GM23338 (cell line): ENCODE data around the gene TGIF2. TPM values are rescaled to one million over a fixed set of nuclear protein-coding genes. Genes with fewer than 3 reads are reported as not detected.

Experiments used
- ATAC-seq: fragments of 200-7000 bp; cut with Tn5 transposase; 3 replicates; pipeline ENCODE4 v1.9.1; 2020
- DNase-seq: peaks from one replicate; pipeline ENCODE4 v3.0.0-alpha.2; 2015; ENCODE audit warnings: low spot score
- H2AFZ ChIP-seq: fragments of 200-600 bp; sonication (generic); 2 replicates; pipeline ENCODE4 v1.8.0; 2016; ENCODE audit warnings: antibody characterized with exemption, mild to moderate bottlenecking, moderate library complexity
- H3F3A ChIP-seq: fragments of 200-600 bp; sonication (generic); replicated peaks from 2 replicates; pipeline ENCODE4 v1.8.0; 2017; ENCODE audit warnings: antibody characterized with exemption, mixed run types, low read depth
- H3K27ac ChIP-seq: fragments of 200-600 bp; sonication (generic); 2 replicates; pipeline ENCODE4 v1.6.1; 2016; ENCODE audit warnings: low read depth
- H3K27me3 ChIP-seq: fragments of 200-600 bp; sonication (generic); 2 replicates; pipeline ENCODE4 v1.8.0; 2016; ENCODE audit warnings: mild to moderate bottlenecking, mixed run types, moderate library complexity; ENCODE audit not compliant: insufficient read depth
- H3K36me3 ChIP-seq: fragments of 200-600 bp; sonication (generic); 2 replicates; pipeline ENCODE4 v1.8.0; 2016; ENCODE audit warnings: mild to moderate bottlenecking; ENCODE audit not compliant: insufficient read depth
- H3K4me1 ChIP-seq: fragments of 200-600 bp; sonication (generic); 2 replicates; pipeline ENCODE4 v1.8.0; 2016; ENCODE audit warnings: mild to moderate bottlenecking, moderate library complexity; ENCODE audit not compliant: insufficient read depth
- H3K4me2 ChIP-seq: fragments of 200-600 bp; sonication (generic); 2 replicates; pipeline ENCODE4 v1.7.1; 2017; ENCODE audit warnings: mixed run types
- H3K4me3 ChIP-seq: fragments of 200-600 bp; sonication (generic); 2 replicates; pipeline ENCODE4 v1.6.1; 2016; ENCODE audit warnings: mixed run types
- H3K79me2 ChIP-seq: fragments of 200-600 bp; sonication (generic); replicated peaks from 2 replicates; pipeline ENCODE4 v1.8.0; 2017; ENCODE audit warnings: mild to moderate bottlenecking; ENCODE audit not compliant: insufficient read depth
- H3K9me2 ChIP-seq: fragments of 200-600 bp; sonication (generic); 2 replicates; pipeline ENCODE4 v1.8.0; 2017; ENCODE audit not compliant: insufficient read depth
- H4K20me1 ChIP-seq: fragments of 200-600 bp; sonication (generic); replicated peaks from 2 replicates; pipeline ENCODE4 v1.8.0; 2017; ENCODE audit warnings: mild to moderate bottlenecking; ENCODE audit not compliant: insufficient read depth
- H3K27ac Mint-ChIP-seq: 2 replicates; pipeline ENCODE4 v1.8.0; 2020; ENCODE audit warnings: inconsistent platforms, mild to moderate bottlenecking, moderate library complexity, mixed read lengths
- H3K27me3 Mint-ChIP-seq: 3 replicates; pipeline ENCODE4 v1.8.0; 2022; ENCODE audit warnings: low read depth, mild to moderate bottlenecking, moderate library complexity, mixed read lengths, inconsistent platforms; ENCODE audit not compliant: insufficient read depth, poor library complexity
- H3K36me3 Mint-ChIP-seq: 3 replicates; pipeline ENCODE4 v1.8.0; 2021; ENCODE audit warnings: low read depth, mild to moderate bottlenecking, inconsistent platforms, moderate library complexity, mixed read lengths
- H3K4me1 Mint-ChIP-seq: 3 replicates; pipeline ENCODE4 v1.8.0; 2020; ENCODE audit warnings: mild to moderate bottlenecking, inconsistent platforms, mixed read lengths
- H3K4me3 Mint-ChIP-seq: 3 replicates; pipeline ENCODE4 v1.8.0; 2021; ENCODE audit warnings: moderate library complexity, mild to moderate bottlenecking, inconsistent platforms, mixed read lengths
- H3K9me3 Mint-ChIP-seq: 3 replicates; pipeline ENCODE4 v1.8.0; 2020; ENCODE audit warnings: moderate library complexity, mild to moderate bottlenecking, inconsistent platforms, mixed read lengths
- CREB1 ChIP-seq: fragments of 250-450 bp; sonication (Bioruptor Pico); IDR thresholded peaks from 2 replicates; pipeline ENCODE4 v1.5.0; 2020; ENCODE audit warnings: low read depth, mild to moderate bottlenecking, moderate library complexity
- CTCF ChIP-seq, 2 experiments: fragments of 200-600 bp in 1 of 2; sonication (generic) in 1 of 2; conservative IDR thresholded peaks; 2 replicates each; pipeline versions ENCODE4 v1.5.1 to v1.6.1; 2016 to 2017; ENCODE audit warnings: antibody characterized with exemption in 2 of 2, low read depth in 2 of 2, mild to moderate bottlenecking in 2 of 2, moderate library complexity in 1 of 2
- ETS1 ChIP-seq: IDR thresholded peaks from 2 replicates; pipeline ENCODE4 v1.6.1; 2016; ENCODE audit warnings: antibody characterized with exemption
- EZH2 ChIP-seq: fragments of 200-600 bp; sonication (generic); IDR thresholded peaks from one replicate; pipeline ENCODE4 v1.8.0; 2017; ENCODE audit warnings: antibody characterized with exemption, mild to moderate bottlenecking, low read depth; ENCODE audit not compliant: unreplicated experiment
- EZH2phosphoT487 ChIP-seq: fragments of 200-600 bp; sonication (generic); IDR thresholded peaks from one replicate; pipeline ENCODE4 v1.8.1; 2018; ENCODE audit warnings: antibody characterized with exemption; ENCODE audit not compliant: unreplicated experiment
- JUNB ChIP-seq: IDR thresholded peaks from one replicate; pipeline ENCODE4 v1.6.1; 2016; ENCODE audit warnings: antibody characterized with exemption; ENCODE audit not compliant: unreplicated experiment
- NANOG ChIP-seq: IDR thresholded peaks from 2 replicates; pipeline ENCODE4 v1.6.1; 2016; ENCODE audit warnings: antibody characterized with exemption, borderline replicate concordance
- POLR2AphosphoS5 ChIP-seq: IDR thresholded peaks from 2 replicates; pipeline ENCODE4 v1.6.1; 2016; ENCODE audit warnings: antibody characterized with exemption, low read depth
- REST ChIP-seq: IDR thresholded peaks from one replicate; pipeline ENCODE4 v1.6.1; 2018; ENCODE audit warnings: antibody characterized with exemption; ENCODE audit not compliant: unreplicated experiment
- STAT1 ChIP-seq: IDR thresholded peaks from one replicate; pipeline ENCODE4 v1.6.1; 2016; ENCODE audit warnings: antibody characterized with exemption; ENCODE audit not compliant: unreplicated experiment
- ZNF114 ChIP-seq: fragments of 250-450 bp; sonication (Bioruptor Pico); IDR thresholded peaks from 2 replicates; pipeline ENCODE4 v1.5.0; 2020; ENCODE audit warnings: mild to moderate bottlenecking, moderate library complexity
- ZNF331 ChIP-seq: fragments of 250-450 bp; sonication (Bioruptor Pico); IDR thresholded peaks from 2 replicates; pipeline ENCODE4 v1.5.0; 2020; ENCODE audit warnings: low read depth, mild to moderate bottlenecking, moderate library complexity
- ZNF462 ChIP-seq: fragments of 250-450 bp; sonication (Bioruptor Pico); IDR thresholded peaks from 2 replicates; pipeline ENCODE4 v1.5.0; 2020; ENCODE audit warnings: mild to moderate bottlenecking, moderate library complexity
- polyA plus RNA-seq: library from polyadenylated mRNA; unstranded; fragments of >200 nt; fragmentation: Nextera tagmentation; extraction: Ambion mirVana; gene quantifications from 2 replicates; pipeline ENCODE4 v1.2.1, GENCODE V29; 2016
- total RNA-seq: library from RNA; depleted of rRNA; stranded (reverse); fragments of >200 nt; shearing (Covaris generic); gene quantifications from 2 replicates; pipeline ENCODE4 v1.2.3, GENCODE V29; 2014

Gene TGIF2
- total and polyA plus RNA-seq, 2 experiments from 2014 or later: 47.6 to 63.2 TPM

- Mint-ChIP-seq H3K4me3 (no peak overlapping the region), H3K27me3 (no peaks in the 10 kb centered on the region), H3K36me3 (peaks cover 35% of the 10 kb centered on the region), H3K9me3 (no peaks in the 10 kb centered on the region), H3K27ac (no peak overlapping the region), H3K4me1 (no peaks in the 10 kb centered on the region)
- TF ChIP-seq NANOG (no peak), CTCF (conservative IDR thresholded peaks at IDR 0.05; ENCODE audit: low read depth in 2 of 2) (no peak), EZH2 (no peak), ETS1 (no peak), EZH2phosphoT487 (no peak), ZNF114 (CRISPR knock-in tag) (no peak), REST (no peak), STAT1 (no peak), POLR2AphosphoS5 (no peak), JUNB (no peak), ZNF462 (CRISPR knock-in tag) (no peak), CREB1 (CRISPR knock-in tag) (no peak), ZNF331 (CRISPR knock-in tag) (no peak)
- peaks cover 7% of the 10 kb centered on the region; the same call in 1 of the 2 replicates for H4K20me1 ChIP-seq
- H3K4me1 ChIP-seq: no peaks in the 10 kb centered on the region
- peaks cover 12% of the 10 kb centered on the region for H3K36me3 ChIP-seq
- 0 out of 2 replicates have a peak overlapping the region, but pooled peaks have one; percentile 50 for H3K27ac ChIP-seq
- H2AFZ ChIP-seq: no peak overlapping the region
- no peaks in the 10 kb centered on the region for H3K79me2 ChIP-seq
- no peak for ATAC-seq
- no peaks in the 10 kb centered on the region for H3K27me3 ChIP-seq
- H3K4me2 ChIP-seq: no peak overlapping the region
- H3K9me2 ChIP-seq: no peaks in the 10 kb centered on the region
- no peak overlapping the region for H3K4me3 ChIP-seq
- DNase-seq: no peak
- H3F3A ChIP-seq: 0 out of 2 replicates have a peak, but pooled peaks cover 8% of the 10 kb centered on the region
These were observed 45.9 kb upstream of the TGIF2 start for GRCh38 chr20:36527331-36528125.
